Measurements from ENCODE around the gene ARID1B. TPM values are rescaled to one million over a fixed set of nuclear protein-coding genes. Genes with fewer than 3 reads are reported as not detected.

Gene ARID1B
- total and polyA plus RNA-seq, 9 of the 15 experiments (the other 6 are each of a cell fraction or from before 2014, with no cell fraction given): 12.5 to 50.5 (median 25.8) TPM

GRCh38 chr6:156889986-156890385 lies 112.8 kb downstream of the ARID1B start:
- H3K36me3 ChIP-seq (ENCODE audit: control insufficient read depth, insufficient read depth, low read length): no peaks in the 10 kb centered on the region
- H3K4me3 ChIP-seq: no peak overlapping the region
- no peak for DNase-seq (ENCODE audit: extremely low read depth in 1 of 4, low spot score in 3 of 4)
- intact Hi-C loops (cut with micrococcal nuclease): loop anchor here (10.0 kb wide), 1 partner anchor 205 kb away; no protein-coding TSS in a partner anchor
- CTCF ChIA-PET (ENCODE audit: low intra/inter-chr PET ratio): no interaction called here
- no peaks in the 10 kb centered on the region for H3K9me1 ChIP-seq (ENCODE audit: control insufficient read depth, insufficient read depth, low read length)
- H3K4me2 ChIP-seq (ENCODE audit: insufficient read depth, low read length): no peak overlapping the region
- no peak overlapping the region for H2AFZ ChIP-seq (ENCODE audit: low read depth, low read length)
- no peak overlapping the region for H3K9ac ChIP-seq (ENCODE audit: insufficient read depth in 1 of 2, low read depth in 2 of 2, low read length in 2 of 2)
- H3K4me1 ChIP-seq (replicated peaks in 1 of 2; ENCODE audit: control insufficient read depth in 2 of 2, insufficient read depth in 2 of 2, low read length in 2 of 2): peaks cover 5 to 24% of the 10 kb centered on the region in 2 experiments; a peak in 3 of 5 replicates
- TF ChIP-seq ZNF511 (CRISPR knock-in tag; IDR thresholded peaks at IDR 0.05): no peak
- TF ChIP-seq LEF1 (IDR thresholded peaks at IDR 0.05): no peak
- no peak for TF ChIP-seq ZNF75A (CRISPR knock-in tag; IDR thresholded peaks at IDR 0.05)
- H4K20me1 ChIP-seq (replicated peaks; ENCODE audit: control insufficient read depth, insufficient read depth, low read length): 0 out of 2 replicates have a peak, but pooled peaks cover 5% of the 10 kb centered on the region
- in situ Hi-C loops (cut with MboI): no loop called here
- no peak overlapping the region for H3K27ac ChIP-seq (ENCODE audit: extremely low read depth, low read depth, low read length)
- no peaks in the 10 kb centered on the region for H3K27me3 ChIP-seq (ENCODE audit: control insufficient read depth in 2 of 2, insufficient read depth in 2 of 2, low read length in 2 of 2)
- 93% methylated on average over 3 of the region's 3 CpGs for WGBS (ENCODE audit: insufficient coverage, low coverage, missing lambda C conversion rate)
- no peak for FAIRE-seq
- POLR2A ChIA-PET: interaction anchor here (1.1 to 1.7 kb wide), 3 partner anchors 12 to 18 kb away, joined by 4 to 5 read pairs (median 4); no protein-coding TSS in a partner anchor
- no peaks in the 10 kb centered on the region for H3K9me3 ChIP-seq (replicated peaks; ENCODE audit: control insufficient read depth, insufficient read depth, low read depth, low read length)
- H3K79me2 ChIP-seq (ENCODE audit: control insufficient read depth, insufficient read depth, low read length): peaks cover 77% of the 10 kb centered on the region
- no peak for ATAC-seq
- BruUV-seq (replicated peaks): no TSS peak

GRCh38 chr6:156890627-156891314 lies 113.6 kb downstream of the ARID1B start:
- no peak for DNase-seq (ENCODE audit: extremely low read depth in 1 of 4, low spot score in 3 of 4)
- H3K4me2 ChIP-seq (ENCODE audit: insufficient read depth, low read length): no peak overlapping the region
- H3K4me3 ChIP-seq: no peak overlapping the region
- POLR2A ChIA-PET: interaction anchor here (0.6 to 1.7 kb wide), 6 partner anchors 12 to 1895 kb away, joined by 3 to 5 read pairs (median 4); no protein-coding TSS in a partner anchor
- FAIRE-seq: no peak
- CTCF ChIA-PET (ENCODE audit: low intra/inter-chr PET ratio): no interaction called here
- in situ Hi-C loops (cut with MboI) (no loop called here), intact Hi-C loops (cut with micrococcal nuclease) (no loop called here)
- 53% methylated on average over 2 of the region's 2 CpGs for WGBS (ENCODE audit: insufficient coverage, low coverage, missing lambda C conversion rate)
- no peak overlapping the region for H2AFZ ChIP-seq (ENCODE audit: low read depth, low read length)
- peaks cover 5 to 24% of the 10 kb centered on the region in 2 experiments; a peak in 3 of 5 replicates for H3K4me1 ChIP-seq (replicated peaks in 1 of 2; ENCODE audit: control insufficient read depth in 2 of 2, insufficient read depth in 2 of 2, low read length in 2 of 2)
- H3K36me3 ChIP-seq (ENCODE audit: control insufficient read depth, insufficient read depth, low read length): no peaks in the 10 kb centered on the region
- BruUV-seq (replicated peaks): no TSS peak
- H3K9me1 ChIP-seq (ENCODE audit: control insufficient read depth, insufficient read depth, low read length): no peaks in the 10 kb centered on the region
- H3K9me3 ChIP-seq (replicated peaks; ENCODE audit: control insufficient read depth, insufficient read depth, low read depth, low read length): no peaks in the 10 kb centered on the region
- no peaks in the 10 kb centered on the region for H3K27me3 ChIP-seq (ENCODE audit: control insufficient read depth in 2 of 2, insufficient read depth in 2 of 2, low read length in 2 of 2)
- H3K9ac ChIP-seq (ENCODE audit: insufficient read depth in 1 of 2, low read depth in 2 of 2, low read length in 2 of 2): no peak overlapping the region
- peaks cover 78% of the 10 kb centered on the region for H3K79me2 ChIP-seq (ENCODE audit: control insufficient read depth, insufficient read depth, low read length)
- no peak overlapping the region for H3K27ac ChIP-seq (ENCODE audit: extremely low read depth, low read depth, low read length)
- ATAC-seq: no peak
- H4K20me1 ChIP-seq (replicated peaks; ENCODE audit: control insufficient read depth, insufficient read depth, low read length): 0 out of 2 replicates have a peak, but pooled peaks cover 9% of the 10 kb centered on the region
- TF ChIP-seq ZKSCAN8 (CRISPR knock-in tag; IDR thresholded peaks at IDR 0.05) (peak; percentile 82), NCOA4 (IDR thresholded peaks at IDR 0.05; ENCODE audit: partially characterized antibody) (no peak), PCBP2 (IDR thresholded peaks at IDR 0.05; ENCODE audit: low read depth, low read length, poor library complexity, severe bottlenecking) (no peak)
